ENCODE data around the gene KLC1. TPM values are rescaled to one million over a fixed set of nuclear protein-coding genes. Genes with fewer than 3 reads are reported as not detected.

The KLC1 gene
- total and polyA plus RNA-seq, 2 of the 13 experiments (the other 11 are each of a cell fraction or from before 2014, with no cell fraction given) = 53.2 to 63.5 TPM

DNA sequence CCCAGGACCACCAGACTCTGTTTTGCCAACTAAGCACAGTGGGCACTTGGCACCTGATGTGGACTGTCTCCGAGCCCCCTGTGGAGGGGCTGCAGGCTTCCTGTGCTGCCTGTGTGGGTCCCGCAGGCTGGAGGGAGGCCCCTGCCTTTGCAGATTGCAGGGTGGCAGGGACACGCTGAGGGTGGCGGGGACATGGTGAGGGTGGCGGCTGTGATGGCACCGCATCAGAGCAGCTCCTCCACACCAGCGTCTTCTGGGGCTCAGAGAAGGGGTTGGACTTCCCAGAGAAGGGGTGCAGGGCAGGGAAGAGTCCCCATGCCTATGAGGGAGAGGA is 94.7 kb downstream of the KLC1 start:
- ATAC-seq (no peak), DNase-seq (ENCODE audit: low spot score) (no peak), FAIRE-seq (no peak)
- no CpG with 5 or more reads among the region's 7 CpGs for WGBS (ENCODE audit: low lambda C conversion rate)
- H3K9me3 ChIP-seq (ENCODE audit: low read length) = no peaks in the 10 kb centered on the region
- H3K36me3 ChIP-seq (replicated peaks in 1 of 2; ENCODE audit: control insufficient read depth in 1 of 2, insufficient read depth in 2 of 2, low read length in 2 of 2) = peaks cover 7 to 28% of the 10 kb centered on the region in 2 experiments
- H3K9ac ChIP-seq (ENCODE audit: insufficient read depth, low read depth, low read length) = no peak overlapping the region
- TF ChIP-seq, protein P1, sequence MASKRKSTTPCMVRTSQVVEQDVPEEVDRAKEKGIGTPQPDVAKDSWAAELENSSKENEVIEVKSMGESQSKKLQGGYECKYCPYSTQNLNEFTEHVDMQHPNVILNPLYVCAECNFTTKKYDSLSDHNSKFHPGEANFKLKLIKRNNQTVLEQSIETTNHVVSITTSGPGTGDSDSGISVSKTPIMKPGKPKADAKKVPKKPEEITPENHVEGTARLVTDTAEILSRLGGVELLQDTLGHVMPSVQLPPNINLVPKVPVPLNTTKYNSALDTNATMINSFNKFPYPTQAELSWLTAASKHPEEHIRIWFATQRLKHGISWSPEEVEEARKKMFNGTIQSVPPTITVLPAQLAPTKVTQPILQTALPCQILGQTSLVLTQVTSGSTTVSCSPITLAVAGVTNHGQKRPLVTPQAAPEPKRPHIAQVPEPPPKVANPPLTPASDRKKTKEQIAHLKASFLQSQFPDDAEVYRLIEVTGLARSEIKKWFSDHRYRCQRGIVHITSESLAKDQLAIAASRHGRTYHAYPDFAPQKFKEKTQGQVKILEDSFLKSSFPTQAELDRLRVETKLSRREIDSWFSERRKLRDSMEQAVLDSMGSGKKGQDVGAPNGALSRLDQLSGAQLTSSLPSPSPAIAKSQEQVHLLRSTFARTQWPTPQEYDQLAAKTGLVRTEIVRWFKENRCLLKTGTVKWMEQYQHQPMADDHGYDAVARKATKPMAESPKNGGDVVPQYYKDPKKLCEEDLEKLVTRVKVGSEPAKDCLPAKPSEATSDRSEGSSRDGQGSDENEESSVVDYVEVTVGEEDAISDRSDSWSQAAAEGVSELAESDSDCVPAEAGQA (IDR thresholded peaks at IDR 0.05; ENCODE audit: low read depth) = no peak
- TF ChIP-seq, protein P1 (CRISPR knock-in tag; IDR thresholded peaks at IDR 0.05; ENCODE audit: borderline replicate concordance) = no peak
- TF ChIP-seq AGO2 (optimal IDR thresholded peaks at IDR 0.05; ENCODE audit: low read depth, low read length) = peak; percentile 56
- H3K4me3 ChIP-seq (replicated peaks in 1 of 3; ENCODE audit: insufficient read depth in 1 of 3, low read depth in 2 of 3, low read length in 3 of 3) = no peak overlapping the region
- in situ Hi-C loops (cut with HindIII; ENCODE audit: extremely low pct_ligation_motif_present, low pct_unique_long_range_greater_than_20kb) = no loop called here
- intact Hi-C loops (cut with micrococcal nuclease; ENCODE audit: unreplicated experiment) = no loop called here
- no TSS peak for BruUV-seq (replicated peaks)
- no peaks in the 10 kb centered on the region for H3K4me1 ChIP-seq (ENCODE audit: insufficient read depth, low read length)
- H3K4me2 ChIP-seq (ENCODE audit: low read depth, low read length) = no peak overlapping the region
- no peaks in the 10 kb centered on the region for H3K27me3 ChIP-seq (ENCODE audit: control insufficient read depth in 1 of 2, insufficient read depth in 2 of 2, low read length in 2 of 2)
- H3K79me2 ChIP-seq (ENCODE audit: insufficient read depth, low read length) = peaks cover 59% of the 10 kb centered on the region
- ChIA-PET CTCF (ENCODE audit: low intra/inter-chr PET ratio, low total read pairs) (no interaction called here), POLR2A (no interaction called here)
- H2AFZ ChIP-seq (ENCODE audit: low read length) = no peak overlapping the region
- H3K27ac ChIP-seq (ENCODE audit: extremely low read length, insufficient read depth, low read length) = no peak overlapping the region
- H4K20me1 ChIP-seq (ENCODE audit: insufficient read depth, low read length) = no peaks in the 10 kb centered on the region

All from HepG2 (cell line).